HCT116 (cell line): ENCODE results near the gene APOM. TPM values are rescaled to one million over a fixed set of nuclear protein-coding genes. Genes with fewer than 3 reads are reported as not detected.
A peak's percentile ranks its signal among the peaks of the same experiment; 100 is the strongest.

Source experiments
- ATAC-seq: fragments of 200-7000 bp; cut with Tn5 transposase; 2 replicates; pipeline ENCODE4 v1.9.1; 2020; ENCODE audit warnings: mild to moderate bottlenecking, moderate library complexity
- BruUV-seq: library from RNA; stranded (reverse); fragments of 400-500 nt; replicated peaks from 2 replicates; lab custom pipeline; 2021; lab: Mats Ljungman, UMichigan
- CTCF ChIA-PET: fragments of 300-600 bp; sonication (Branson Sonifier 250); formaldehyde crosslinking; loops from one replicate; lab custom pipeline; 2021; ENCODE audit warnings: antibody characterized with exemption; lab: Charles Lee
- POLR2A ChIA-PET: fragments of 300-600, 350-600 bp; sonication (Branson Sonifier 250); formaldehyde crosslinking; loops from one replicate; lab custom pipeline; 2021; ENCODE audit warnings: antibody characterized with exemption; lab: Charles Lee
- RAD21 ChIA-PET, 2 experiments: fragments of 300-600 bp; sonication (Branson Sonifier 250); formaldehyde crosslinking; loops; one replicate each; lab custom pipeline; 2023; ENCODE audit warnings: low total read pairs in 2 of 2; ENCODE audit not compliant: uncharacterized antibody in 2 of 2, unreplicated experiment in 2 of 2, low non-redundant PET in 1 of 2; lab: Charles Lee
- DNase-seq: peaks from one replicate; pipeline ENCODE4 v3.0.0-alpha.2; 2010; ENCODE audit warnings: low read depth, low spot score
- H2AFZ ChIP-seq: fragments of 200-600 bp; shearing (Covaris generic), sonication (generic); 2 replicates; pipeline ENCODE4 v1.6.1; 2017; ENCODE audit warnings: low read depth, mixed run types, mixed read lengths, antibody characterized with exemption, low read length; ENCODE audit not compliant: poor library complexity, severe bottlenecking
- H3K27ac ChIP-seq: 2 replicates; pipeline ENCODE4 v1.5.1; 2012; ENCODE audit warnings: low read depth, low read length
- H3K27me3 ChIP-seq: fragments of 200-600 bp; sonication (generic); 2 replicates; pipeline ENCODE4 v1.6.1; 2016; ENCODE audit warnings: mixed run types, low read length, mixed read lengths; ENCODE audit not compliant: insufficient read depth
- H3K36me3 ChIP-seq, 2 experiments: fragments of 200-500 bp in 1 of 2; fragments of 200-600 bp in 1 of 2; sonication (Bioruptor generic) in 1 of 2; sonication (generic) in 1 of 2; 2 replicates each; pipeline versions ENCODE4 v1.5.1 to v1.6.1; 2014 to 2016; ENCODE audit warnings: low read length in 2 of 2, inconsistent platforms in 1 of 2, mixed read lengths in 1 of 2, mixed run types in 1 of 2; ENCODE audit not compliant: insufficient read depth in 2 of 2, control insufficient read depth in 1 of 2
- H3K4me1 ChIP-seq, 2 experiments: fragments of 200-600 bp in 1 of 2; sonication (generic) in 1 of 2; 2 replicates each; pipeline versions ENCODE4 v1.5.1 to v1.6.1; 2012 to 2017; ENCODE audit warnings: low read length in 2 of 2, inconsistent platforms in 1 of 2, mild to moderate bottlenecking in 1 of 2, mixed read lengths in 1 of 2, mixed run types in 1 of 2, moderate library complexity in 1 of 2; ENCODE audit not compliant: insufficient read depth in 2 of 2, control insufficient read depth in 1 of 2
- H3K4me2 ChIP-seq: fragments of 200-600 bp; sonication (generic); 2 replicates; pipeline ENCODE4 v1.6.1; 2017; ENCODE audit warnings: mixed run types, low read length, mixed read lengths
- H3K4me3 ChIP-seq, 2 experiments: fragments of 200-600 bp in 1 of 2; sonication (generic) in 1 of 2; replicated peaks in 1 of 2; 2 replicates each; pipeline ENCODE4 v1.5.1; 2011 to 2016; ENCODE audit warnings: low read length in 2 of 2, control low read depth in 1 of 2, low read depth in 1 of 2, mild to moderate bottlenecking in 1 of 2, mixed read lengths in 1 of 2, mixed run types in 1 of 2
- H3K79me2 ChIP-seq: fragments of 200-600 bp; sonication (generic); 2 replicates; pipeline ENCODE4 v1.6.1; 2017; ENCODE audit warnings: mild to moderate bottlenecking, mixed run types, low read length, moderate library complexity, mixed read lengths; ENCODE audit not compliant: insufficient read depth
- H3K9ac ChIP-seq: fragments of 200-600 bp; sonication (generic); 2 replicates; pipeline ENCODE4 v1.6.1; 2016; ENCODE audit warnings: low read length, mixed read lengths
- H3K9me2 ChIP-seq: fragments of 200-600 bp; sonication (generic), shearing (Covaris generic); 2 replicates; pipeline ENCODE4 v1.6.1; 2017; ENCODE audit warnings: mixed run types, mild to moderate bottlenecking, moderate library complexity; ENCODE audit not compliant: insufficient read depth
- H3K9me3 ChIP-seq, 2 experiments: fragments of 200-500 bp in 1 of 2; fragments of 200-600 bp in 1 of 2; sonication (Bioruptor generic) in 1 of 2; sonication (generic) in 1 of 2; 2 replicates each; pipeline ENCODE4 v1.6.1; 2014 to 2017; ENCODE audit warnings: low read length in 2 of 2, mixed read lengths in 2 of 2, inconsistent platforms in 1 of 2, low read depth in 1 of 2, mild to moderate bottlenecking in 1 of 2, mixed run types in 1 of 2, moderate library complexity in 1 of 2; ENCODE audit not compliant: control insufficient read depth in 1 of 2, insufficient read depth in 1 of 2
- H4K20me1 ChIP-seq: fragments of 200-600 bp; sonication (generic), shearing (Covaris generic); 2 replicates; pipeline ENCODE4 v1.6.1; 2017; ENCODE audit warnings: mixed run types, mild to moderate bottlenecking, moderate library complexity; ENCODE audit not compliant: insufficient read depth
- EZH2 ChIP-seq: fragments of 200-600 bp; sonication (generic); IDR thresholded peaks from 2 replicates; pipeline ENCODE4 v1.6.1; 2017; ENCODE audit warnings: antibody characterized with exemption, mixed run types
- ZNF274 ChIP-seq: fragments of 200-500 bp; sonication (Bioruptor generic); IDR thresholded peaks from 2 replicates; pipeline ENCODE4 v1.6.1; 2014; ENCODE audit warnings: mild to moderate bottlenecking, low read depth, low read length, inconsistent platforms
- intact Hi-C: fragments of 100-400 bp; cut with micrococcal nuclease; formaldehyde crosslinking; loops from 2 replicates; pipeline ENCODE4 v1.10.0; 2022
- total RNA-seq: library from RNA; stranded (reverse); gene quantifications from one replicate; pipeline ENCODE4 v1.2.1, GENCODE V29; 2021; ENCODE audit not compliant: unreplicated experiment
- TF ChIP-seq, protein P1 (sequence below): IDR thresholded peaks from 2 replicates; pipeline ENCODE4 v1.6.1; 2011; ENCODE audit warnings: mild to moderate bottlenecking, low read length, moderate library complexity; ENCODE audit not compliant: insufficient replicate concordance; ENCODE audit errors: extremely low read depth

APOM gene
- total RNA-seq, 1 experiment from 2014 or later: 2.2 TPM

DNA sequence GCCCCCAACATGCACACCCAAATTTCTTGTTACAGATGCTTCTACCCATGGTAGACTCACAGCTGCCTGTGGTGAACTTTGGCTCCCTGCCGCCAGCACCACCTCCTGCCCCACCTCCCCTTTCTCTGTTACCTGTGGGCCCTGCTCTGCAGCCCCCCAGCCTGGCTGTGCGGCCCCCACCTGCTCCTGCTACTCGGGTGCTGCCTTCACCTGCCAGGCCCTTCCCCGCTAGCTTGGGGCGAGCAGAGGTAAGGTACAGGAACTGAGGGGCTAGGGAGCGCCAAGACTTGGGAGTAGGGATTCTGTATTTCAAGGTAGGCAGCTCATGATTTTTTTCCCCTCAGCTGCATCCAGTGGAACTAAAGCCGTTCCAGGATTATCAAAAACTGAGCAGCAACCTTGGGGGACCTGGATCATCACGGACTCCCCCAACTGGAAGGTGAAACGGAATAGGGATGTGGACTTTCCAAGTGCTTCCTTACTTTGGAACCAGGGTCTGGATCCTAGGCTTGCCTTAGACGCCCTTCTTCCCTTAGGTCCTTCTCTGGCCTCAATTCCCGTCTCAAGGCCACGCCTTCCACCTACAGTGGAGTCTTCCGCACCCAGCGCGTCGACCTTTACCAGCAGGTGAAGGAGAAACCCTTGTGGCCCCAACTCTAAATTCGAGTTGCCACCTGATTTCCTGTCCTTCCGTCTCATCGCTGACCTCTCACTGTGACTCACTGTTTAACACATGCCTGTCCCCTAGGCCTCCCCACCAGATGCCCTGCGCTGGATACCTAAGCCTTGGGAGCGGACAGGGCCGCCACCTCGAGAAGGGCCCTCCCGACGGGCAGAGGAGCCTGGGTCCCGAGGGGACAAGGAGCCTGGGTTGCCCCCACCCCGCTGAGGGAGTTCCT lies 18.7 kb upstream of the APOM start:
- Histone ChIP-seq H2AFZ (no peak overlapping the region), H3K27ac (no peak overlapping the region), H3K4me1 (no peaks in the 10 kb centered on the region), H3K27me3 (no peaks in the 10 kb centered on the region), H3K36me3 (peaks cover 41 to 67% of the 10 kb centered on the region in 2 experiments; a peak in 3 of 4 replicates), H4K20me1 (no peaks in the 10 kb centered on the region), H3K4me2 (no peak overlapping the region), H3K9me3 (no peaks in the 10 kb centered on the region), H3K79me2 (peaks cover 24% of the 10 kb centered on the region; the same call in 1 of the 2 replicates), H3K9ac (no peak overlapping the region), H3K4me3 (no peak overlapping the region), H3K9me2 (no peaks in the 10 kb centered on the region)
- TSS peak; percentile 19 for BruUV-seq
- ChIA-PET POLR2A (no interaction called here), RAD21 (no interaction called here), CTCF (no interaction called here)
- DNase-seq (no peak), ATAC-seq (no peak)
- TF ChIP-seq ZNF274 (no peak), EZH2 (no peak)
- intact Hi-C loops: no loop called here

DNA sequence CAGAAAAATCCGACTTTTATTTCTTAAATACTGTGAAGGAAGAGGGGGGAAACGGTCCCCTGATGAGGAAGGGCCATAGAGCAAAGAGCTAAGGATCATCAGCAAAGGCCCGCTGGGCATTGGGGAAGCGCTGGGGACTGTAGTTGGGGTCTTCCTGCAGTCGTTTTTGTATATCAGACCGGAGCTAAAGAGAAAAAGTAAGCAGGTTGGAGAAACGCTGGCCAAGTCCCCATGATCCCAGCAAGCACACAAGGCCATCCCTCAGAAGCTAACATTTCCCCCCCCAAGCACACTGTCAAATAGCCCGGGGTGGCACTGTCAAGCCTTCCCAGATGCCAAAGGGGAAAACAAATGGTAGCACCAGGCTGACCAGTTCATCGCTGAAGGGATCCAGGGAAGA lies 16.7 kb upstream of the APOM start:
- H3K4me1 ChIP-seq: no peaks in the 10 kb centered on the region
- no peak overlapping the region for H3K9ac ChIP-seq
- DNase-seq (no peak), ATAC-seq (no peak)
- no TSS peak for BruUV-seq
- ChIA-PET CTCF (interaction anchor here (1.4 kb wide), 1 partner anchor 131 kb away, joined by 5 read pairs; no protein-coding TSS in a partner anchor), POLR2A (interaction anchor here (0.8 to 1.7 kb wide), 5 partner anchors 13 to 262 kb away, joined by 3 to 13 read pairs (median 4); partner anchors contain the start of gene BAG6), RAD21 (no interaction called here)
- no peaks in the 10 kb centered on the region for H3K27me3 ChIP-seq
- H3K9me2 ChIP-seq: no peaks in the 10 kb centered on the region
- H3K4me3 ChIP-seq: no peak overlapping the region
- intact Hi-C loops: no loop called here
- no peaks in the 10 kb centered on the region for H4K20me1 ChIP-seq
- H3K4me2 ChIP-seq: no peak overlapping the region
- H3K9me3 ChIP-seq: no peaks in the 10 kb centered on the region
- H2AFZ ChIP-seq: no peak overlapping the region
- H3K36me3 ChIP-seq: peaks cover 50 to 63% of the 10 kb centered on the region in 2 experiments; a peak in 3 of 4 replicates
- H3K27ac ChIP-seq: no peak overlapping the region
- TF ChIP-seq, protein P1, sequence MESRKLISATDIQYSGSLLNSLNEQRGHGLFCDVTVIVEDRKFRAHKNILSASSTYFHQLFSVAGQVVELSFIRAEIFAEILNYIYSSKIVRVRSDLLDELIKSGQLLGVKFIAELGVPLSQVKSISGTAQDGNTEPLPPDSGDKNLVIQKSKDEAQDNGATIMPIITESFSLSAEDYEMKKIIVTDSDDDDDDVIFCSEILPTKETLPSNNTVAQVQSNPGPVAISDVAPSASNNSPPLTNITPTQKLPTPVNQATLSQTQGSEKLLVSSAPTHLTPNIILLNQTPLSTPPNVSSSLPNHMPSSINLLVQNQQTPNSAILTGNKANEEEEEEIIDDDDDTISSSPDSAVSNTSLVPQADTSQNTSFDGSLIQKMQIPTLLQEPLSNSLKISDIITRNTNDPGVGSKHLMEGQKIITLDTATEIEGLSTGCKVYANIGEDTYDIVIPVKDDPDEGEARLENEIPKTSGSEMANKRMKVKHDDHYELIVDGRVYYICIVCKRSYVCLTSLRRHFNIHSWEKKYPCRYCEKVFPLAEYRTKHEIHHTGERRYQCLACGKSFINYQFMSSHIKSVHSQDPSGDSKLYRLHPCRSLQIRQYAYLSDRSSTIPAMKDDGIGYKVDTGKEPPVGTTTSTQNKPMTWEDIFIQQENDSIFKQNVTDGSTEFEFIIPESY: no peak
- TF ChIP-seq, all 23 proteins: peak for 0
- peaks cover 7% of the 10 kb centered on the region; the same call in 1 of the 2 replicates for H3K79me2 ChIP-seq
